ENCODE data around the gene ZNF674.

ZNF674 gene

GRCh38 chrX:46571423-46572339 lies 26.5 kb upstream of the ZNF674 start:
- TF ChIP-seq CTCF (IDR thresholded peaks at IDR 0.05; ENCODE audit: low read depth, low read length) (no peak), EZH2phosphoT487 (IDR thresholded peaks at IDR 0.05; ENCODE audit: low read depth) (no peak)
- peaks cover 7% of the 10 kb centered on the region; the same call in 1 of the 2 replicates for H4K20me1 ChIP-seq (ENCODE audit: insufficient read depth, low read length)
- H3K4me2 ChIP-seq (ENCODE audit: low read length): peak overlapping the region; percentile 99
- peak overlapping the region; percentile 68 for H3K9ac ChIP-seq (ENCODE audit: low read length)
- peaks cover 6% of the 10 kb centered on the region; the same call in 1 of the 2 replicates for H3K27me3 ChIP-seq (ENCODE audit: low read depth, low read length)
- peaks cover 41% of the 10 kb centered on the region for H3K4me1 ChIP-seq (ENCODE audit: low read length)
- H2AFZ ChIP-seq (ENCODE audit: low read depth, low read length): no peak overlapping the region
- peak overlapping the region; percentile 99 for H3K27ac ChIP-seq (ENCODE audit: low read length)
- no peaks in the 10 kb centered on the region for H3K36me3 ChIP-seq (replicated peaks; ENCODE audit: low read depth, low read length)
- H3K4me3 ChIP-seq (ENCODE audit: low read length): peak overlapping the region; percentile 91
- no peaks in the 10 kb centered on the region for H3K9me3 ChIP-seq (ENCODE audit: insufficient read depth, low read length)
- no peaks in the 10 kb centered on the region for H3K79me2 ChIP-seq (ENCODE audit: low read length)

- H2AFZ ChIP-seq (ENCODE audit: low read depth, low read length): no peak overlapping the region
- no peak overlapping the region for H3K9ac ChIP-seq (ENCODE audit: low read length)
- H3K27ac ChIP-seq (ENCODE audit: low read length): no peak overlapping the region
- no peaks in the 10 kb centered on the region for H3K36me3 ChIP-seq (replicated peaks; ENCODE audit: low read depth, low read length)
- H3K27me3 ChIP-seq (ENCODE audit: low read depth, low read length): no peaks in the 10 kb centered on the region
- no peak overlapping the region for H3K4me2 ChIP-seq (ENCODE audit: low read length)
- H3K79me2 ChIP-seq (ENCODE audit: low read length): no peaks in the 10 kb centered on the region
- H3K4me1 ChIP-seq (ENCODE audit: low read length): peaks cover 25% of the 10 kb centered on the region
- no peak for TF ChIP-seq CTCF (IDR thresholded peaks at IDR 0.05; ENCODE audit: low read depth, low read length)
- TF ChIP-seq EZH2phosphoT487 (IDR thresholded peaks at IDR 0.05; ENCODE audit: low read depth): no peak
- H3K9me3 ChIP-seq (ENCODE audit: insufficient read depth, low read length): no peaks in the 10 kb centered on the region
- H4K20me1 ChIP-seq (ENCODE audit: insufficient read depth, low read length): no peaks in the 10 kb centered on the region
- H3K4me3 ChIP-seq (ENCODE audit: low read length): no peak overlapping the region
These were observed 24.4 kb upstream of the ZNF674 start for GRCh38 chrX:46569621-46570020.

GRCh38 chrX:46567388-46567787 lies 22.2 kb upstream of the ZNF674 start:
- Histone ChIP-seq H3K79me2 (ENCODE audit: low read length) (no peaks in the 10 kb centered on the region), H3K9ac (ENCODE audit: low read length) (no peak overlapping the region), H3K27me3 (ENCODE audit: low read depth, low read length) (no peaks in the 10 kb centered on the region), H3K4me3 (ENCODE audit: low read length) (no peak overlapping the region), H3K27ac (ENCODE audit: low read length) (no peak overlapping the region), H3K4me2 (ENCODE audit: low read length) (no peak overlapping the region), H3K4me1 (ENCODE audit: low read length) (peaks cover 30% of the 10 kb centered on the region), H2AFZ (ENCODE audit: low read depth, low read length) (no peak overlapping the region), H4K20me1 (ENCODE audit: insufficient read depth, low read length) (no peaks in the 10 kb centered on the region), H3K9me3 (ENCODE audit: insufficient read depth, low read length) (no peaks in the 10 kb centered on the region), H3K36me3 (replicated peaks; ENCODE audit: low read depth, low read length) (no peaks in the 10 kb centered on the region)
- TF ChIP-seq EZH2phosphoT487 (IDR thresholded peaks at IDR 0.05; ENCODE audit: low read depth) (no peak), CTCF (IDR thresholded peaks at IDR 0.05; ENCODE audit: low read depth, low read length) (no peak)

GRCh38 chrX:46561824-46562657 lies 16.8 kb upstream of the ZNF674 start:
- Histone ChIP-seq H3K27ac (ENCODE audit: low read length) (peak overlapping the region; percentile 73), H3K4me2 (ENCODE audit: low read length) (peak overlapping the region; percentile 80), H4K20me1 (ENCODE audit: insufficient read depth, low read length) (no peaks in the 10 kb centered on the region), H2AFZ (ENCODE audit: low read depth, low read length) (no peak overlapping the region), H3K9me3 (ENCODE audit: insufficient read depth, low read length) (no peaks in the 10 kb centered on the region), H3K27me3 (ENCODE audit: low read depth, low read length) (0 out of 2 replicates have a peak, but pooled peaks cover 2% of the 10 kb centered on the region), H3K4me3 (ENCODE audit: low read length) (peak overlapping the region; percentile 44), H3K9ac (ENCODE audit: low read length) (peak overlapping the region; percentile 28; the same call in 1 of the 2 replicates), H3K36me3 (replicated peaks; ENCODE audit: low read depth, low read length) (no peaks in the 10 kb centered on the region), H3K79me2 (ENCODE audit: low read length) (no peaks in the 10 kb centered on the region), H3K4me1 (ENCODE audit: low read length) (peaks cover 28% of the 10 kb centered on the region)
- TF ChIP-seq EZH2phosphoT487 (IDR thresholded peaks at IDR 0.05; ENCODE audit: low read depth): no peak
